GM21723 (cell line): ENCODE data around the gene CYP39A1.

ENCODE experiments used
- ATAC-seq: cut with Tn5 transposase; IDR thresholded peaks from one replicate; pipeline ENCODE4 v1.9.1; 2021; ENCODE audit warnings: mild to moderate bottlenecking, moderate library complexity; ENCODE audit not compliant: unreplicated experiment

Gene CYP39A1

GRCh38 chr6:46592046-46592445 lies 60.6 kb downstream of the CYP39A1 start:
- no peak for ATAC-seq

DNA sequence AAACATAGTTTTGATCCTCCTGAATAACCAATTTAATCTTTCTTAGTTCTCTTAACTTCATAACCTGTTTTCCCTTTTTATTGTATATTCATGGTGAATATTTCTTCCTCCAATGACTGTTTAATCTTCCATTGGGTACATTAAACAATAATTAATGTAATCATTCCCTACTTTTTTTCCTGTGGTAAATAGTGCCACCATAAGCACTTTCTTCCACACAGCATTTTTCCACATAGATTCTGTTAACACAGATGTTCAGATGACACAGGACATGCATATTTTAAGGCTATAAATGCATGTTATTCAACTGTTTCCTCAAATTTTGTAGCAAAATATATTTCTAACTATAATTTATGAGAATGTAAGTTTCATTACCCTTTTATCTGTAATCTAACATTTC lies 61.9 kb downstream of the CYP39A1 start:
- ATAC-seq: no peak

DNA sequence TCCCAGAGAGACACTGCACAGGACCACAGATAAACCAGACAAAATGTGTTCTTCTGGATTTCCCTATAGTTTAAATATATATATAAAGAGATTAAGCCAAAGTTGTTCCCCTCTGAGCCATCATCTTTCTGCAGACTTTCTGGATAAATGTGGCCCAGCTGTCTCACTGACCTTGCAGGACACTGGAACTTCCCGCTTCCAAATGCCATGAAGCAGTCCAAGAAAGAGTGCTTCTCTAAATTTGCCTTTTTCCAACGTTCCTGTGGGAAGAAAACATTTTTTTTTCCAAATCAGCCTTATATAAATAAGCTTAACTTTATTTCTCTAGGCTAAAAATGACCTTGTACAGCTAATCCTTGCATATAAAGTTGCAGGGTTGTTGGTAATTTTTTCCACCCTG lies 65.7 kb downstream of the CYP39A1 start:
- no peak for ATAC-seq

DNA sequence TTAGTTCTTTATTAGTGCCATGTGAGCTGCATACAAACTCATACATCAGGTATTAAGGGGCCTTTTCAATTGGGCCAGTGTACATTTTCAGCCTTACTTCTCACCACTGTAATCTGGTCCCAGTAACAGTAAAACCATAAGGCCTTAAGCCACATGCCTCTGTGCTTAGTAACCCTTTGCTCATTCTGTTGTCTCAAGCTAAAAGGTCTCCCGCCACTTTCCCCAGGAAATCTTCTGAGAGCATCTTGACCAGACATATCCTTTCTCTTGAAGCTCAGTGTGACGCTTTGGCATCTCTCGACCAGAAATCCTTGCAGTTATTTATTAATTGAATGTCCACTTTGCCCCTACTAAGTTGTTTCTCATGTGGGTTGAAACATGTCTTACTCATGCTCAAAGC lies 68.0 kb downstream of the CYP39A1 start:
- no peak for ATAC-seq

DNA sequence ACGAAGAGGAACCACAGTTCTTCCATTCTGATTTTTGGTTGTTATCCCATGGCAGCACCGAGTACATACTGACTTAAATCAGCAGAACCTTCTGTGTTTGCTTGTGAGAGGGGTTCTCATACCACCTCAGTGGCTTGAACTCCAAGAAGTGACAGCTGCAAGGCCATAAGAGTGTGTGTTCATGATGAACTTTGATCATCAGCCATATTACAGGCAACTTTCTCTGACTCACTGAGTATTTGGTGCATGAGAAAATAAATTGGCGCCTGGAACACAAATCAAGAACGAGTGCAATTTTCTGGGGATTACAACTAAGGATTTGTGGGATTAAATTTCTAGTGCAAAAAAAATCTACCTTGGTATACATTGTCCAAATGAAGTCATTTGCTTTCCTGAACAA lies 68.9 kb downstream of the CYP39A1 start:
- no peak for ATAC-seq

- no peak for ATAC-seq
These were observed 69.5 kb downstream of the CYP39A1 start for GRCh38 chr6:46583081-46583480.

- ATAC-seq: no peak
These were observed 71.0 kb downstream of the CYP39A1 start for GRCh38 chr6:46581459-46582177.

DNA sequence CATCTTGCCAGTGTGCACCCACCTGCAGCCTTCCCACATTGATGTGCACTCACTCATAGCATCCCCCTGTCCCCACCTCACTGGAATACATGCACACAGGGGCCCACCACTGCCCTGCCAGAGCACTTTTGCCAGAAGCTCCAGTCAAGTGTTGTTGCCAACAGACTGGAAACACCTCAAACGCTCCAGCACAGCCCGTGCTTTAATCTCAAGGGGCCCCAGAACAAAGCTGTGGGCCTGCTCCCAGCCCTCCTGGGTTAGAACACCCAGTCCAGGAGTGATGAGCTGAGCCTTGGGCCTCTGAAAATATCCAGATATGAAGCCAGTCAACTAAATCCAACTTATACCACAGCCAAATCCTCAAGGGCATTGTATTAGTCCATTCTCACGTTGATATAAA lies 77.1 kb downstream of the CYP39A1 start:
- no peak for ATAC-seq

DNA sequence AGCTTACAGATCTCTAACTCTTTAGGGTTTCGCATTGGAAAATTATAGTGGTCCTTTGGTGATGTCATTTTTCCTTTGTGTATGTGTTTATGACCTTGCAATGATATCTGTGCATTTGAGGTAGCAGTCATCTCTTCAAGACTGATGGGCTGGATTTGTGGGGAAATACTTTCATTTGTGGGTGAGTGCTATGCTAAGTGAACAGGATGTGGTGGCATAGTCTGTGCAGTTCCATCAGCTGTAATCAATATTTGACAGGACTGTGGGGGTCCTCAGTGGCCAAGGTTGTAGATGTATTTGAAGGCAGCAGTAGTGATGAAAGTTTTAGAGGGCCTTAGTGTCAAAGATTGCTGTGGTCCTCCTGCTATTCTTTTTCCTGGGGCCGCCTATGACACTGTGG lies 79.5 kb downstream of the CYP39A1 start:
- no peak for ATAC-seq

GRCh38 chr6:46565531-46565930 lies 87.1 kb downstream of the CYP39A1 start:
- no peak for ATAC-seq

DNA sequence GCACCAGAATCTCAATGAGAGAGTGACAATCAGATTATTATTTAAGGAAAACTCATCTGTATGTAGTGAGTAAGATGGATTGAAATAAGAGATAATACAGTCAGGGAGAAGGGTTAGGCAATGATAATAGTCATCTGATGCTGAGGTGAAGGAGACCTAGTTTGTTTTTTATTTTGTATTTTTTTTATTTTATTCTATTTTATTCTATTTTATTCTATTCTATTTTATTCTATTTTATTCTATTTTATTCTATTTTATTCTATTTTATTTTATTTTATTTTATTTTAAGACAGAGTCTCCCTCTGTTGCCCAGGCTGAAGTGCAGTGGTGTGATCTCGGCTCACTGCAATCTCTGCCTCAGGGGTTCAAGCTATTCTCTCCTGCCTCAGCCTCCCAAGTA lies 88.7 kb downstream of the CYP39A1 start:
- ATAC-seq: no peak

DNA sequence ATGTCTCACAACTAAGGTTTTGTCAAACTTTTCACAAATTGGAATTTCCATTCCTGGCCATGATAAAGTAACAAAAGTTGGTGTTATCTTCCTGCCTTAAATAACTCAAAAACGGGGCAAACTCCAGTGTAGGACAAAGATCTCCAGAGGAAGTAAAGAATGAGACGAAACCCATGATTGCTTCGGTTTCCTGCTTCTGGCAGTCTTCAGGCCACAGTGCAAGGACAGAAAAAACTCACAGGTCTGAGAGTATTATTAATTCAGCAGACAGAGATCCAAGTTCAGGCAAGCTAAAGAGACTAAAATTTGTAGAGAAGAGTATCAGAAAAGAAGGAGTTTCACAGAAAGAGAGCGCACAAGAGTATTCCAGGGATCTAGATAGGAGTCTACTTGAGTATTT lies 96.6 kb downstream of the CYP39A1 start:
- ATAC-seq: no peak

DNA sequence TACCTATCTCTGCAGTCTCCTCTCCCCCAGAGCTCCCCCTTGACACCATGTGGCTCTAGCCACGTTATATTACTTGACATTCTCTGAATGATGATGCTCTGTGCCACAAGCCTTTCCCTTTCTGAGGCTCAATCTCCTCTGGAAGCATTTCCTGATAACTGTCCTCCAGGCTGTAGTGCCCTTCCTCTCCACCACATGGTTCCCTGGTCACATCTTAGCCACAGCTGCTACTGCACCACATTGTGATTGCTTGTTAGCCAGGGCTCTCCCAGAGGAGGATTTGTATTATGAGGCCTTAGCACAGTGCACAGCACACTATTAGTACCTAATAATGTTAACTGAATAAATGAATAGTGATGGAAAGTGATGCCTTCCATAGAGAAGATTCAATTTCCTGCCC lies 97.5 kb downstream of the CYP39A1 start:
- ATAC-seq: no peak

- ATAC-seq: no peak
These were observed 103.5 kb downstream of the CYP39A1 start for GRCh38 chr6:46549155-46549554.

DNA sequence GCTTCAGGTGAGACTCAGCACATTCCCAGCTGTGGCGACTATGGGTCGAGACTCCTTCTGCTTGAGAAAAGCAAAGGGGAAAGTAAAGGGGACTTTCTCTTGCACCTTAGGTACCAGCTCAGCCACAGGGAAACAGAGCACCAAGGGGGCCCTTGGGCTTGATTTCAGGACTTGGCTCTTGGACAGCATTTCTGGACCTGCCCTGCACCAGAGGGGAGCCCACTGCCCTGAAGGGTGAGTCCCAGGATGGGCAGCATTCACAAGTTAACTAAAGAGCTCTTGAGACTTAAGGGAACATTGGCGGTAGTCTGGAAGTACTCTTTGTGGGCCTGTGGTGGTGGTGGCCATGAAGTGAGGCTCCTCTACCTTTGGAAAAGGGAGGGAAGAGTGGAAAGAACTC lies 111.1 kb downstream of the CYP39A1 start:
- no peak for ATAC-seq

DNA sequence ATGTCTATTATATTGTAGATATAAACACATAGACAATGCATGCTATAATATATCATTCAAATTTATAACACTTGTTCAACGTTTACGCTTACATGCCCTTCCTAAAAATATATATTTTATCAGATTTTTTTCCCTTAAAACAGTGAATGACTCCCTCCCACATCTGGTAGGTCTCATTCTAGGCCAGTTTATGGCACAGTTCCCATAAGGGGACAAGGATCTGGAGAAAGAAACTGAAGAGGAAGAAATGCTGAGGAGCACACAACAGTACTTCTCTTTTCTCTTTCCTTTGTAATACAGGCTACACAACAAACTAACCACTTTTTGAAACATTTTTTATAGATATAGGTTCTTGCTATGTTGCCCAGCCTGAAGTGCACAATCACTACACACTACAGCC lies 112.8 kb downstream of the CYP39A1 start:
- no peak for ATAC-seq

GRCh38 chr6:46538800-46539480 lies 113.7 kb downstream of the CYP39A1 start:
- ATAC-seq: no peak

DNA sequence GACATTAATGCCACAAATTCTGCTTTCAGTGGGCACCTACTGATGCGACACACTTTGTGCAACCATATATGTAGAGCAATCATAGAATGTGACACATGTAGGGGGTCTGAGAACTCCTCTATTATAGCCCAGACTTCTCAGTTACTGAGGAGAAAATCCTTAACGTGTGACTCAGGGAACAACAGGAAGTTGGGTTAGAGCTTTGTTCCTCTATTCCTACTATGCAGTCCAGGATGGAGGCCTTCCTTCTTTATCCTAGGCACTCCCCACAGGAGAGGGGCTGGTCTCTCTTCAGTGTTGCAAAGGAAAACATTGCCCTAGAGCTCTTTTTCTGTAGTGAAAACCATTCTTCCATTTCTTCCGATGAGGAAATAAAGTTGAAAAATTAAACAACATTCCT lies 121.7 kb downstream of the CYP39A1 start:
- no peak for ATAC-seq

GRCh38 chr6:46528961-46529750 lies 123.5 kb downstream of the CYP39A1 start:
- no peak for ATAC-seq

DNA sequence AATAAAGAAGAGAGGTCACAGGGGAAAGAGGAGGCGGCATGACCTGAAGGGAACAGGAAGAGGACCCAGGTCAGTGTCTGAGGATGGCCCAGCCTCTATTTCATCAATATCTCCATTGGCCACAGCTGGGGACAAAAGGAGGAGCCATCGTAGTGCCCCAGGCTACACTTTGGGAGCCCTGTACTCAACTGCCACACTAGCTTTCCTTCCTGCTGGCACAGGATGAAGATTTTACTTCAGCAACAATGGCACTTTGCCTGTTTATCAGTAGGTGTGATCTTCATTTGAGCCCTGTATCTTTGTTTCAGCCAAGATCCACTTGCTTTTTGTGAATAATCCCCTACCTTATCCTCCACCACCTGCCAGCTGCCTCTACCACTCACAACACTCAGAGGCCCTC lies 126.0 kb downstream of the CYP39A1 start:
- ATAC-seq: no peak

GRCh38 chr6:46525583-46525982 lies 127.0 kb downstream of the CYP39A1 start:
- ATAC-seq: no peak

DNA sequence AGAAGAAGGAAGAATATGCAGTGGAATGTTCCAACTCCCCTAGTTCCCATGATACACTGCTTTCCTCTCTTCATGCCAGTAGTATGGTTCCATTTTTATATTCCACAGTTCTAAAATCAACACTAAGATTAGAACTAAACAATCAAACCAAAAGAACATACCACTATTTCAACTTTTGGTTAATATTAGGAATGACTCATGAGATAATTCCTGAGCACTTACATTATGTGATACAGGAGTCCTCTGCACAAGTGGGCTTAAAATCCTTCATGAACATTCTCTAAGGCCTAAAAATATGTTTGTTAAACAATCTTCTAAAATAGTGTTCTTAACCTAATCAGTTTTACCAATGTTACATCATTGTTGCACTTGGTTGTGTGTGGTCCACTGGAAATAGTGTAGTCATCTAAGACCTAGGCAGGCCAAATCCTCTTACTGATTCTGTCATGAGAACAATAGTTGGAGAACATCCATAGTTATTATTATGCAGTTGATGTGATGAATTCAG lies 131.1 kb downstream of the CYP39A1 start:
- no peak for ATAC-seq
